Colonic mucosa (tissue), 4 donors: ENCODE results near the gene RAB11FIP4. TPM values are rescaled to one million over a fixed set of nuclear protein-coding genes. Genes with fewer than 3 reads are reported as not detected.

Source experiments
- DNase-seq: peaks from one replicate; pipeline ENCODE4 v3.0.0-alpha.2; 2020
- H3K27ac ChIP-seq: fragments of 200-600 bp; one replicate; pipeline ENCODE4 v1.8.0; 2021
- H3K27me3 ChIP-seq: fragments of 200-600 bp; one replicate; pipeline ENCODE4 v1.8.0; 2021
- H3K36me3 ChIP-seq: fragments of 200-600 bp; one replicate; pipeline ENCODE4 v1.8.0; 2021
- H3K4me1 ChIP-seq: fragments of 200-600 bp; one replicate; pipeline ENCODE4 v1.8.0; 2021; ENCODE audit warnings: mild to moderate bottlenecking
- H3K4me3 ChIP-seq: fragments of 200-600 bp; one replicate; pipeline ENCODE4 v1.8.0; 2021
- H3K9ac ChIP-seq, 2 donors: one replicate each; pipeline ENCODE4 v1.7.0; 2013; ENCODE audit warnings: control low read depth in 2 of 2, low read depth in 2 of 2, low read length in 2 of 2
- H3K9me3 ChIP-seq: fragments of 200-600 bp; one replicate; pipeline ENCODE4 v1.8.0; 2021
- intact Hi-C: fragments of 100-400 bp; cut with DNase I; formaldehyde crosslinking; loops from one replicate; pipeline ENCODE4 v1.14.1; 2022
- total RNA-seq, 2 donors: library from RNA; stranded (reverse); fragmentation: NEBNext Ultra II Directional in 1 of 2; extraction: Animal tissue kit (Norgen Biotek cat#: 25700) in 1 of 2; gene quantifications; one replicate each; pipeline ENCODE4 v1.2.1, GENCODE V29; 2021
- TF ChIP-seq, protein P1 (sequence below): fragments of 200-600 bp; IDR thresholded peaks from one replicate; pipeline ENCODE4 v1.8.0; 2022; ENCODE audit warnings: antibody characterized with exemption, mild to moderate bottlenecking
- donor health status: healthy.
- donor health status: DM: no; HTN: no; CAD: no.
- donor health status: DM: no; HTN: no; CAD: no.

RAB11FIP4 gene
- total RNA-seq, 2 donors from 2014 or later = 41.5 to 46.0 TPM

DNA sequence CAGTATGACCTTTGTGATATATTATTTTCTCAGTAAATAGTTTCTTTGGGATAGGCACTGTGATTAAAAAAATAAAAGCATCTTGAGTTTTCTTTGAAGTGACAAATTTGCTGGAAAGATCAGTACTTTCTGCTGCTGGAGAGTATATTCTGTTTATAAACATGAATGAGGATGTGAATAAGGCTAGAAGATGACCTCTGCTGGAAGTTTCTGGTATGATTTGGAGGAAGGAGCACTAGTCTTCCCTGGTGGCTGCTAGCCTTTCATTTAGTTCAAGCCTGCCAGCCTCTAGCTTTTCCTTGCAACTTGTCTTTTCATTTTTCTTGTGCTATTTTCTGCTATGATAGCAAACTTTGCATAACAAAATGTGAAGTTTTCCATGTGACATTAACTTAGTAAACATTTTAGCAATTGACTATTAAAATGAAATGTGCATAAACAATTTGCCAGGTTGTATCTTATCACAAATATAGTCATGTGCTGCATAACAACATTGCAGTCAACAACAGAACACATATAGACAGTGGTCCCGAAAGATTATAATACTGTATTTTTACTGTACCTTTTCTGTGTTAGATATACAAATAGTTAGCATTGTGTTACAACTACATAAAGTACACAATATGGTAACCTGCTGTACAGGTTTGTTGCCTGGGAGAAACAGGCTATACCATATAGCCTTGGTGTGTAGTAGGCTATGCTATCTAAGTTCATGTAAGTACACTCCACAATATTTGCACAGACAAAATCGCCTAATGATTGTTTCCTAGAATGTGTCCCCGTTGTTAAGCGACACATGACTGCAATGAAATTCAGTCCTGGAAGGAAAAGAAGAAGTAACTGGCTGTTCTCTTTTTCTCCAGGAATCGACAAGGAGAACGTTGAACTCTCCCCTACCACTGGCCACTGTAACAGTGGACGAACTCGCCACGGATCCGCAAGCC is 18.1 kb upstream of the RAB11FIP4 start:
- Histone ChIP-seq H3K36me3 (no peaks in the 10 kb centered on the region), H3K27ac (no peak overlapping the region), H3K9me3 (no peaks in the 10 kb centered on the region), H3K27me3 (no peaks in the 10 kb centered on the region), H3K4me1 (no peaks in the 10 kb centered on the region), H3K9ac (no peak overlapping the region), H3K4me3 (no peak overlapping the region)
- TF ChIP-seq, protein P1, sequence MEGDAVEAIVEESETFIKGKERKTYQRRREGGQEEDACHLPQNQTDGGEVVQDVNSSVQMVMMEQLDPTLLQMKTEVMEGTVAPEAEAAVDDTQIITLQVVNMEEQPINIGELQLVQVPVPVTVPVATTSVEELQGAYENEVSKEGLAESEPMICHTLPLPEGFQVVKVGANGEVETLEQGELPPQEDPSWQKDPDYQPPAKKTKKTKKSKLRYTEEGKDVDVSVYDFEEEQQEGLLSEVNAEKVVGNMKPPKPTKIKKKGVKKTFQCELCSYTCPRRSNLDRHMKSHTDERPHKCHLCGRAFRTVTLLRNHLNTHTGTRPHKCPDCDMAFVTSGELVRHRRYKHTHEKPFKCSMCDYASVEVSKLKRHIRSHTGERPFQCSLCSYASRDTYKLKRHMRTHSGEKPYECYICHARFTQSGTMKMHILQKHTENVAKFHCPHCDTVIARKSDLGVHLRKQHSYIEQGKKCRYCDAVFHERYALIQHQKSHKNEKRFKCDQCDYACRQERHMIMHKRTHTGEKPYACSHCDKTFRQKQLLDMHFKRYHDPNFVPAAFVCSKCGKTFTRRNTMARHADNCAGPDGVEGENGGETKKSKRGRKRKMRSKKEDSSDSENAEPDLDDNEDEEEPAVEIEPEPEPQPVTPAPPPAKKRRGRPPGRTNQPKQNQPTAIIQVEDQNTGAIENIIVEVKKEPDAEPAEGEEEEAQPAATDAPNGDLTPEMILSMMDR = peak; percentile 48
- intact Hi-C loops = no loop called here
- DNase-seq = no peak

DNA sequence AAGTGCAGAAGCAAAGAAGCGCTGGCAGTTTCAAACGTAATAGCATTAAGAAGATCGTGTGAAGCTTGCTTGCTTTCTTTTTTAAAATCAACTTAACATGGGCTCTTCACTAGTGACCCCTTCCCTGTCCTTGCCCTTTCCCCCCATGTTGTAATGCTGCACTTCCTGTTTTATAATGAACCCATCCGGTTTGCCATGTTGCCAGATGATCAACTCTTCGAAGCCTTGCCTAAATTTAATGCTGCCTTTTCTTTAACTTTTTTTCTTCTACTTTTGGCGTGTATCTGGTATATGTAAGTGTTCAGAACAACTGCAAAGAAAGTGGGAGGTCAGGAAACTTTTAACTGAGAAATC is 17.4 kb upstream of the RAB11FIP4 start:
- Histone ChIP-seq H3K9me3 (no peaks in the 10 kb centered on the region), H3K4me3 (no peak overlapping the region), H3K36me3 (no peaks in the 10 kb centered on the region), H3K4me1 (no peaks in the 10 kb centered on the region), H3K9ac (no peak overlapping the region), H3K27ac (no peak overlapping the region), H3K27me3 (no peaks in the 10 kb centered on the region)
- intact Hi-C loops = no loop called here
- DNase-seq = no peak
- TF ChIP-seq, protein P1 = no peak

DNA sequence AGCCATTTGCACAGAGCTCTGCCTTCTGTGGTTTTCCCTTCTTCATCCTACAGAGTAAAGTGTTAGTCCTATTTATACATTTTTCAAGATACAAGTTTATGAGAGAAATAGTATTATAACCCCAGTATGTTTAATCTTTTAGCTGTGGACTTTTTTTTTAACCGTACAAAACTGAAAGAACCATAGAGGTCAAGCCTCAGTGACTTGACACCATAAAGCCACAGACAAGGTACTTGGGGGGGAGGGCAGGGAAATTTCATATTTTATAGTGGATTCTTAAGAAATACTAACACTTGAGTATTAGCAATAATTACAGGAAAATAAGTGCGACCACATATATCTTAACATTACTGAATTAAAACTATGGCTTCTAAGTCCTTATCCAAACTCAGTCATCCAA is 17.0 kb upstream of the RAB11FIP4 start:
- no peak overlapping the region for H3K9ac ChIP-seq
- no peaks in the 10 kb centered on the region for H3K4me1 ChIP-seq
- no peaks in the 10 kb centered on the region for H3K27me3 ChIP-seq
- no peaks in the 10 kb centered on the region for H3K36me3 ChIP-seq
- TF ChIP-seq, protein P1 = no peak
- intact Hi-C loops = no loop called here
- no peaks in the 10 kb centered on the region for H3K9me3 ChIP-seq
- no peak for DNase-seq
- no peak overlapping the region for H3K27ac ChIP-seq
- no peak overlapping the region for H3K4me3 ChIP-seq

DNA sequence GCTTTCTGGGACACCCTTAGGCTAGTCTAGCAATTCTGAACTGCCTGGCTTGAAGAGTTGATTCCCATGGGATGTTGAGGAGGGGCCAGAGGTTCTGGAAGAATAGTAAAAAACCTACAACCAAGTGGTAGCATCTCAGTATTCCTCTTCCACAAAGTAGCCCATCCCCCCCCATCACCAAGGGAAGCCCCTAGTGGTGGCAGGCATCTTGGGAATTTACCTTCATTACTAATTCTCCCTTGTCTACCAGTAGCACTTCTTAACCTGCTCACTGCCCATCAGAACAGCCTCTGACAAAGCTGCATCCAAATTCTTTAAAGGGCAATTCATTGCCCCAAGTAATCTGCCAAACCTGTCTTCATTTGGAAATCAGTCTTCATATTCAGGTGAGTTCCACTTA is 12.8 kb upstream of the RAB11FIP4 start:
- Histone ChIP-seq H3K36me3 (no peaks in the 10 kb centered on the region), H3K4me3 (no peak overlapping the region)

DNA sequence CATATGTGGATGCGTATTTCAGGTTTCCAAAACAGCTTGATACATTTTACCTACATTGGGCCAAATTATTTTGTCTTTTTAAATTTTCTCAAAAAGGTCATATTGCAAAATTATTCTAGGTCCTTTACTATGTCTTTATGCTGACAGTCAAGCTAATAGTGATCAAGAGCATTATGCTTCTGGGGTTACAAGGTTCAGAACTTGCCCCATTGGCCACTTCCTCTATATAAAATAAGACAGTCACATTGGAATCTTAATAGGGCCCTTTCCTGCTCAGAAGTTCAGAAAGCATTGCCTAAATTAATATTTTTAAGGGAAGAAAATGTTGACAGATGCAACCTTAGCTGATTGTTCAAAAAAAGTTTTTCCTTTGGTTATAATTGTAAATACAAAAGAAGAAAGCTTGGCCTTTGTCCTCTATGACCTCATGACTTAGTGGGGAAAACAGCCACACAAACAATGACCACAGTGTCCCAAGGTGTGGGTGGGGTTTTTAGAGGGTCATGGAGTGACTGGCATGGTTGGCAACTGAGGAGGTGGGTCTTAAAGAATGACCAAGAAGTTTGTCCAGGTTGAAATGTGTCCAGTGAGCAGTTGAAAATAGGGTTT is 11.8 kb upstream of the RAB11FIP4 start:
- Histone ChIP-seq H3K4me3 (no peak overlapping the region), H3K9me3 (no peaks in the 10 kb centered on the region), H3K36me3 (no peaks in the 10 kb centered on the region), H3K27ac (no peak overlapping the region), H3K27me3 (no peaks in the 10 kb centered on the region), H3K9ac (no peak overlapping the region), H3K4me1 (no peaks in the 10 kb centered on the region)
- DNase-seq = no peak
- intact Hi-C loops = no loop called here
- TF ChIP-seq, protein P1 = no peak

More for the DNA sequence above, 12.8 kb upstream of the RAB11FIP4 start:
- no peak for DNase-seq
- no peak overlapping the region for H3K27ac ChIP-seq
- no peaks in the 10 kb centered on the region for H3K27me3 ChIP-seq
- TF ChIP-seq, protein P1 = no peak
- no peak overlapping the region for H3K9ac ChIP-seq
- intact Hi-C loops = no loop called here
- no peaks in the 10 kb centered on the region for H3K4me1 ChIP-seq
- no peaks in the 10 kb centered on the region for H3K9me3 ChIP-seq
